GM18858 (cell line): ENCODE results near the gene HSP90AA1.
A peak's percentile ranks its signal among the peaks of the same experiment; 100 is the strongest.
"Not testable (repeated sequence)": the region's sequence is repeated elsewhere in the genome, so short reads cannot be mapped to it uniquely, and the experiment has no call there.

Experiments
- ATAC-seq: cut with Tn5 transposase; IDR thresholded peaks from one replicate; pipeline ENCODE4 v1.9.1; 2021; ENCODE audit not compliant: unreplicated experiment

HSP90AA1 gene

GRCh38 chr14:102086972-102087761, at the start of gene HSP90AA1:
TSS of gene HSP90AA1 (minus strand) at chr14:102087044. CDS start at chr14:102086378, 666 bp downstream.
- peak; percentile 70 for ATAC-seq

GRCh38 chr14:102135456-102135855, 48.6 kb upstream of the HSP90AA1 start:
- ATAC-seq = not testable (repeated sequence)

GRCh38 chr14:102134719-102135118, 47.9 kb upstream of the HSP90AA1 start:
- ATAC-seq = not testable (repeated sequence)

GRCh38 chr14:102134021-102134420, 47.2 kb upstream of the HSP90AA1 start:
- ATAC-seq = not testable (repeated sequence)

GRCh38 chr14:102131741-102132140, 44.9 kb upstream of the HSP90AA1 start:
- no peak for ATAC-seq

GRCh38 chr14:102126807-102127455, 40.1 kb upstream of the HSP90AA1 start:
- no peak for ATAC-seq

- no peak for ATAC-seq
Measured at GRCh38 chr14:102125546-102125945, 38.7 kb upstream of the HSP90AA1 start.

- ATAC-seq = no peak
Measured at GRCh38 chr14:102124419-102124818, 37.6 kb upstream of the HSP90AA1 start.

- ATAC-seq = no peak
Measured at GRCh38 chr14:102121567-102121966, 34.7 kb upstream of the HSP90AA1 start.

GRCh38 chr14:102120888-102121287, 34.0 kb upstream of the HSP90AA1 start:
- no peak for ATAC-seq

GRCh38 chr14:102117852-102118251, 31.0 kb upstream of the HSP90AA1 start:
- ATAC-seq = no peak

GRCh38 chr14:102116361-102117180, 29.7 kb upstream of the HSP90AA1 start:
- ATAC-seq = no peak

- no peak for ATAC-seq
Measured at GRCh38 chr14:102111101-102111500, 24.3 kb upstream of the HSP90AA1 start.

- ATAC-seq = not testable (repeated sequence)
Measured at GRCh38 chr14:102109332-102109731, 22.5 kb upstream of the HSP90AA1 start.

- no peak for ATAC-seq
Measured at GRCh38 chr14:102105369-102105768, 18.5 kb upstream of the HSP90AA1 start.

GRCh38 chr14:102103062-102103695, 16.3 kb upstream of the HSP90AA1 start:
- ATAC-seq = peak; percentile 53

- ATAC-seq = no peak
Measured at GRCh38 chr14:102097441-102098135, 10.7 kb upstream of the HSP90AA1 start.

- ATAC-seq = no peak
Measured at GRCh38 chr14:102096569-102097188, 9.8 kb upstream of the HSP90AA1 start.

GRCh38 chr14:102095871-102096568, 9.2 kb upstream of the HSP90AA1 start:
- ATAC-seq = no peak
